GM12873 (cell line): ENCODE measurements around the gene PAQR5.

Experiments used
- TF ChIP-seq, protein P1 (sequence below): IDR thresholded peaks from 2 replicates; pipeline ENCODE4 v1.5.1; 2012; ENCODE audit warnings: low read depth, mild to moderate bottlenecking, moderate library complexity, low read length, control low read depth; ENCODE audit not compliant: insufficient read depth; ENCODE audit errors: missing control alignments

Gene PAQR5

DNA sequence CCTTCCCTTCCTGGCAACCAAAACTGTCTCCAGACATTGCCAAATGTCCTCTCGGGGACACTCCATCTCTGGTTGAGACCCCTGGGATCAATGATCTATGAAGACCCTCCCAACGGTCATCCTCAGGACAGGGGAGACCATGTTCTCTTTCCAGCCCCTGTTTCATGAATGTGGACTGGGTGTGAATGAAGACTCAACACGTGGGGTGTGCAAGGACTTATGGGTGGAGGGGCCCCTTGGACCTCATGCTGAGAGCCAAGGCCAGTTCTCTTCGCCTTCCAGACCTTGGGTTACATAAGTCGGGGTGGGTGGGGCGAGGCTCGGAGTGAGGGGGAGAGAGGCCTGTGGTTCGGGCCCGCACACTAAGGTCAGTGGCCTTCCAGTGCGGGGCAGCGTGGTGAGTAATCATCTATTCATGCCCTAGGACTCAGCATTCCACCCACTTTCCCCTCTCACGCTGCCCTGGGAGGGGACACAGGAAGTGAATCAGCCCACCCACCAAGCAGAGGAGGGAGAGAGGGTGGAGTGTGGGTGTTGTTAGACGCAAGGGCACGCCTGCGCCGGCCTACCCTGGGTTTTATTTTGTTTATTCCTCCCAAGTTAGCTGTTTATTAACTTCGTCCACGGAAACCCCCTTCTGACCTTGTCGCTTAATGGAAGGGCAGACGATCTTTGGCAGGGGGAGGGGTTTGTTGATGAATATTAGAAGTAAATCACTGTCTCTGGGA, 6.7 kb downstream of the PAQR5 start:
- TF ChIP-seq, protein P1, sequence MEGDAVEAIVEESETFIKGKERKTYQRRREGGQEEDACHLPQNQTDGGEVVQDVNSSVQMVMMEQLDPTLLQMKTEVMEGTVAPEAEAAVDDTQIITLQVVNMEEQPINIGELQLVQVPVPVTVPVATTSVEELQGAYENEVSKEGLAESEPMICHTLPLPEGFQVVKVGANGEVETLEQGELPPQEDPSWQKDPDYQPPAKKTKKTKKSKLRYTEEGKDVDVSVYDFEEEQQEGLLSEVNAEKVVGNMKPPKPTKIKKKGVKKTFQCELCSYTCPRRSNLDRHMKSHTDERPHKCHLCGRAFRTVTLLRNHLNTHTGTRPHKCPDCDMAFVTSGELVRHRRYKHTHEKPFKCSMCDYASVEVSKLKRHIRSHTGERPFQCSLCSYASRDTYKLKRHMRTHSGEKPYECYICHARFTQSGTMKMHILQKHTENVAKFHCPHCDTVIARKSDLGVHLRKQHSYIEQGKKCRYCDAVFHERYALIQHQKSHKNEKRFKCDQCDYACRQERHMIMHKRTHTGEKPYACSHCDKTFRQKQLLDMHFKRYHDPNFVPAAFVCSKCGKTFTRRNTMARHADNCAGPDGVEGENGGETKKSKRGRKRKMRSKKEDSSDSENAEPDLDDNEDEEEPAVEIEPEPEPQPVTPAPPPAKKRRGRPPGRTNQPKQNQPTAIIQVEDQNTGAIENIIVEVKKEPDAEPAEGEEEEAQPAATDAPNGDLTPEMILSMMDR = no peak

DNA sequence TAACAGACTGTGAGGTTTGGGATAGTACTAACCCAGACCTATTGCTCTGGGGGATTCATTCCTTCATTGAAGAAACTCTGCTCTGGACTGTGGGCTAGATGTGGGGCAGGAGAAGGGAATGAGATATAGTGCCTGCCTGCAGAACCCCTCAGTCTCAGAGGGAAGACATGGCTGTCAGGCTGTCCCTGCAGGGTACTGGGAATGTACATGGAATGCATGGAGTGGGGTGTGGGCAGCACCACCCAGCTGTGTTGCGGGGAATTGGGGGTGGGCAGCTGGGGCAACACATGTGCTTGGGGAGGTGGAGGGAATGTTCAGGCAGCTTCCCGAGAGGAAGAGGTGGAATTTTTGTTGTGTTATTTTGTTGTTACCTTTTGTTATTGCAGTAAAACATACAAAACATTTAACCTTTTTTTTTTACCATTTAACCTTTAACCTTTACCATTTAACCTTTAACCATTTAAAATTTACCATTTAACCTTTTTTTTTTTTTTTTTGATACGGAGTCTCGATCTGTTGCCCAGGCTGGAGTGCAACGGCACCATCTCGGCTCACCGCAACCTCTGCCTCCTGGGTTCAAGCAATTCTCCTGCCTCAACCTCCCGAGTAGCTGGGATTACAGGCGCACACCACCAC, 7.3 kb downstream of the PAQR5 start:
- TF ChIP-seq, protein P1 = no peak

DNA sequence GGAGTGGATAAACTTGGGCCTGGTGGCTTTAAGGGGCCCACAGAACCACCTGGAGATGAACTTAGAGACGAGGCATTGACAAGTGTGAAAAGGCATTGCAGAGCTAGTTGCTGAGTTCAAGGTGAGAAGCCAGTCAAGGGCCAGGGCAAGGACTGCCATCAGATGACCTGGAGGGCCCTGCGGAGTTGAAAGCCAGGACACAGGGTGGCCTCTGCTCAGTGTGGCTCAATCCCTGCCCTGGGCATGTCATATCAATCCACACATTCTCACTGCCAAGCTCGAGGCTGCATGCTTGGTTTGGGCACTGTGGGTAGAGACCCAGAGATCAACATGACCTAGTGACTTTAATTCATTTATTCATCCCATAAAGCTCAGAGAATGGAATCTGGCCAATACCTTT, 9.2 kb downstream of the PAQR5 start:
- TF ChIP-seq, protein P1 = no peak

DNA sequence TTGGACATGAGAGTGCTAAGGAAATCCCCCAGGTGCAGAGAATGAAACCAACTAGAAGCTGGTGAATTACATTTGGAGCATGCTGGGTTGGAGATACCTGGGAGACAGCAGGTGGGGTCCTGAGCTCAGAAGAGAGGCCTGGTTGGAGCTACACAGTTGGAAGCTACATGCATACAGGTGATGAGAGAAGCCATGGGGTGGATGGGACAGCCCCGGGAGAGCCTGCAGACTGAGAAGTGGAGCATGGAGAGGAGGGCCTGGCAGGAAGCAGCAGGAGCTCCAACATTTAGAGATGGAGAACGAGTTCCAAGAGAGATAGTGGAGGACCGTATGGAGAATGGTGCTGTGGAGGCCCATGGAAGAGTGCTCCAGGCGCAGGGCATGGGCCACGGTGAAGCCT, 10.2 kb downstream of the PAQR5 start:
- TF ChIP-seq, protein P1 = no peak

DNA sequence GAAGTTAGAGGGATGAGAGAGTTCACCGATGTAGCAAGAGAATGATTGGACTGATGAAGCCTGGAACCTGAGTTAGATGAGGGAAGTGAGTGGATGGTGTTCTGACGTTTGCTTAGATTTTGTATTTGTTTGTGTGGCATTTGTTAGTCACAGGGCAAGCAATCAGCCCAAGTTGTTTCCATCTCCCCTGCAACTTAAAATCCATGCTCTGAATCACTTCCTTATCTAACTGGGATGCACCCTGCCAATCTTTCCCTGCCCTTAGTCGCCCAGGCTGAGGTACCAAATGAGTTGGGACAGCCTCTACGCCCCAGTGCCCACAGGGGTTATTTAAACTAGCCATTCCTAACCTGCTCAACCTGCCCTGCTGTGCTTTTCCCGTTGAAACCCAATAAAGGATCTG, 12.6 kb downstream of the PAQR5 start:
- TF ChIP-seq, protein P1 = no peak

DNA sequence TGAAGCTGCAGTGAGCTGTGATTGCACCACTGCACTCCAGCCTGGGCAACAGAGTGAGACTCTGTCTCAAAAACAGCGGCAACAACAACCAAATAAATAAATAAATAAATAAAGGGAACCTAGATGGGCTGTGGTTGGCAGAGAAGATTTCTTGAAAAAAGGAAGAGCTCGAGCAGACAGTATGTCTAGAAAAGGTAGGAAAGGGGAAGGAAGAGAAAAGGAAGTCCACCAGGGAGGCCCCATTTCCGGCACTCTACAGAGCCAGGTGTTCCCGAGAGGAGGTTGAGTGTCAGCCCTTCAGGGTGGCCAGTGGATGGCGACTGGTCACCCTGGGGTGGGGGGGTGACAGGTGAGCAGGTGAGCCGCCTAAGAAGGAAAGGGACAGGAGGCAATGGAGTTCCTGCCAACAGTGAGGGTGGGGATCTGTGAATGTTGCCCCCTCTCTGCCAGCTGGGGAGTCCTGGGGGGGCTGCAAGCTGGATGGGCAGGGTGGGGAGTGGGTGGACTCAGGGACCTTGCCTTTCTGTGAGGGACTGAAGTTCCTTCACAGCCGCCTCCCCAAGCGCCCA, 14.8 kb downstream of the PAQR5 start:
- TF ChIP-seq, protein P1 = no peak

DNA sequence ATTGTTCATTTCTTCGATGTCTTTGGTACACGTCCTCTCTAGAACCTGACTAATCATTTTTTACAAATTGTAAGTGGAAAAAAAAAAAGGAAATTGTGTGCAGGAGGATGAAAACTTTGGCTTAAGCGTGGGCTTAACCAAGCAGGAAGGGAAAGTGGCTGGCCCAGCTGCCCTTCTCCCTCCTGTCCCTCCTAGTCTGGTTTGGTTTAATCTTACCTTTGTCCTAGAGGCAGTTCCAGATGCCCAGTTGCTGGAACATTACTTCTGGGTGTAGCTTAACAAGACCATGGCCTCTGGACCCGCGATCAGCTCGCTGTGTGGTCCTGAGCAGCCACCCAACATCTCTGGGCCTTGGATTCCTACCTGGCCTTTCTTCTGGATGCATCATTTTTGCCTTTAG, 15.4 kb downstream of the PAQR5 start:
- TF ChIP-seq, protein P1 = no peak
